Stimulated activated memory B cell treated with anti-CD40 and anti-IgM and Interleukin-4, amounts not matched to agents 10 μg/mL and 1 μg/mL and 100 μg/mL, for 72 hours (primary cell): ENCODE results near the gene SUB1.

ENCODE experiments used
- ATAC-seq: fragments of 150-1000 bp; cut with Tn5 transposase; 2 replicates; pipeline ENCODE4 v1.10.0; 2021
- H3K27ac Mint-ChIP-seq: one replicate; pipeline ENCODE4 v1.8.0; 2022; ENCODE audit warnings: mild to moderate bottlenecking, mixed read lengths
- H3K27me3 Mint-ChIP-seq: one replicate; pipeline ENCODE4 v1.8.0; 2022; ENCODE audit warnings: mixed read lengths
- H3K36me3 Mint-ChIP-seq: one replicate; pipeline ENCODE4 v1.8.0; 2022; ENCODE audit warnings: mixed read lengths
- H3K4me1 Mint-ChIP-seq: one replicate; pipeline ENCODE4 v1.8.0; 2022; ENCODE audit warnings: mixed read lengths
- H3K4me3 Mint-ChIP-seq: one replicate; pipeline ENCODE4 v1.8.0; 2022; ENCODE audit warnings: mild to moderate bottlenecking, moderate library complexity, mixed read lengths
- H3K9me3 Mint-ChIP-seq: one replicate; pipeline ENCODE4 v1.8.0; 2022; ENCODE audit warnings: mixed read lengths

Gene SUB1

GRCh38 chr5:32583582-32584232 is 1.6 kb upstream of the SUB1 start:
- Mint-ChIP-seq H3K9me3 (no peaks in the 10 kb centered on the region), H3K4me3 (peak overlapping the region; percentile 55), H3K27ac (peak overlapping the region; percentile 94), H3K36me3 (peaks cover 13% of the 10 kb centered on the region), H3K27me3 (no peaks in the 10 kb centered on the region), H3K4me1 (peaks cover 84% of the 10 kb centered on the region)
- peak; percentile 84 for ATAC-seq

GRCh38 chr5:32584646-32585045 is 711 bp upstream of the SUB1 start:
- H3K4me1 Mint-ChIP-seq = peaks cover 81% of the 10 kb centered on the region
- H3K27me3 Mint-ChIP-seq = no peaks in the 10 kb centered on the region
- ATAC-seq = no peak
- peaks cover 20% of the 10 kb centered on the region for H3K36me3 Mint-ChIP-seq
- no peaks in the 10 kb centered on the region for H3K9me3 Mint-ChIP-seq
- peak overlapping the region; percentile 94 for H3K27ac Mint-ChIP-seq
- H3K4me3 Mint-ChIP-seq = peak overlapping the region; percentile 85

DNA sequence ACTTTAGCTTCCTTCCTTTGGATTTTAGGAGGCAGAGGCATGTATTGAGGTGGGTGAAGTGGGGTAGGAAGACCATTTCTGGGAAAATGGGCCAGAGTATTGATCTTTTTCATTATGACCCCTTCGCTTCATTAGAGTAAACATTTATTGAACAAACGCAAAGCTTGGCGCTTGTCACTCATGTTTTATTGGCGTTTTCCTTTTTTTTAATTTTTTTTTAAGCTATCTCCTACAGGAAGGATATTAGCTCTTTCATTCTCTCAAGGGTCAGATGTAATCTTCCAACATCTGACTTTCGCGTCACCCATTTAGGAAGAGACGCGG is 273 bp upstream of the SUB1 start:
- Mint-ChIP-seq H3K4me3 (peak overlapping the region; percentile 85), H3K9me3 (no peaks in the 10 kb centered on the region), H3K36me3 (peaks cover 21% of the 10 kb centered on the region), H3K27me3 (no peaks in the 10 kb centered on the region), H3K27ac (peak overlapping the region; percentile 94), H3K4me1 (peaks cover 79% of the 10 kb centered on the region)
- no peak for ATAC-seq

- Mint-ChIP-seq H3K27me3 (no peaks in the 10 kb centered on the region), H3K27ac (peak overlapping the region; percentile 94), H3K4me3 (peak overlapping the region; percentile 85), H3K4me1 (peaks cover 67% of the 10 kb centered on the region), H3K9me3 (no peaks in the 10 kb centered on the region), H3K36me3 (peaks cover 21% of the 10 kb centered on the region)
- ATAC-seq = no peak
These were observed 881 bp downstream of the SUB1 start for GRCh38 chr5:32586276-32586599.

GRCh38 chr5:32587067-32587551 is 1.8 kb downstream of the SUB1 start:
- no peaks in the 10 kb centered on the region for H3K9me3 Mint-ChIP-seq
- no peaks in the 10 kb centered on the region for H3K27me3 Mint-ChIP-seq
- H3K27ac Mint-ChIP-seq = peak overlapping the region; percentile 94
- H3K4me1 Mint-ChIP-seq = peaks cover 62% of the 10 kb centered on the region
- peaks cover 25% of the 10 kb centered on the region for H3K36me3 Mint-ChIP-seq
- H3K4me3 Mint-ChIP-seq = peak overlapping the region; percentile 85
- no peak for ATAC-seq

DNA sequence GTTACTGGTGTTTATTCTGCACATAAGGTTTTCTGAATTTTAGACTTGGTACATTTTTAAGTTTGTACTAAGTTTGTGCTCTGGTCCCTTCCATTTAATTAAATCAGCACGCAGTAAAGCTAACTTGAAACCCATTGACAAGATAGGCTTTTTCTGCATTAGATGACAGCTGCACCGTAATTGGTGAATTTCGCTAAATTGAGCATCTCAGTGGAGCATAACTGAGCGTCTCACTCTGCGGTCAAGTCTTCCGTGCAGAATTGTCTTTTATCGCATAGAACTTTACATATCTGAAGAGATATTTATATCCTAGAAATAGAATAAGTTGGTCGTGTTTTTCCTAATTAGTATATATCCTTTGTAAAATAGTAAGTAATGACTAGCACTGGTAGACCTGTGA is 4.1 kb downstream of the SUB1 start:
- Mint-ChIP-seq H3K36me3 (peaks cover 41% of the 10 kb centered on the region), H3K27ac (peak overlapping the region; percentile 53), H3K27me3 (no peaks in the 10 kb centered on the region), H3K4me3 (no peak overlapping the region), H3K4me1 (peaks cover 49% of the 10 kb centered on the region), H3K9me3 (no peaks in the 10 kb centered on the region)
- ATAC-seq = no peak

GRCh38 chr5:32589942-32590869 is 4.8 kb downstream of the SUB1 start:
- ATAC-seq = no peak
- H3K27me3 Mint-ChIP-seq = no peaks in the 10 kb centered on the region
- peaks cover 40% of the 10 kb centered on the region for H3K36me3 Mint-ChIP-seq
- peaks cover 41% of the 10 kb centered on the region for H3K4me1 Mint-ChIP-seq
- H3K9me3 Mint-ChIP-seq = no peaks in the 10 kb centered on the region
- no peak overlapping the region for H3K4me3 Mint-ChIP-seq
- no peak overlapping the region for H3K27ac Mint-ChIP-seq

DNA sequence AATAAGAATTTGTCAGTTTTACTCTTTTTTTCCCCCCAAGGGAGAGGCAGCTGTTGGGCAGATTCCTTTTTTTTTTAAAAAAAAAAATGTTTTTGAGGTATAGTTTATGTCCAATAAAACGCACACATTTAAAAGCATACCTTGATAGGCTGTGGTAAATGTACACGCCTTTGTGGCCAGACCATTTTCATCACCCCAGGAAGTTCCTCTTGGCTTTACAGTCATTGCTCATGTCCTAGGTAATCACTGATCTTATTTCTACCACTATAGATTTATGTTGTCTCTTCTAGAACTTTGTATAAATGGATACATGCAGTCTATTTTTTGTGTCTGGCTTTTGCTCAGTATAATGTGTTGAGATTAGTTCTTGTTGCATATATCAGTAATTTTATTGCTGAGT is 9.8 kb downstream of the SUB1 start:
- no peak for ATAC-seq
- Mint-ChIP-seq H3K27ac (peak overlapping the region; percentile 40), H3K4me1 (peaks cover 37% of the 10 kb centered on the region), H3K9me3 (no peaks in the 10 kb centered on the region), H3K4me3 (no peak overlapping the region), H3K27me3 (no peaks in the 10 kb centered on the region), H3K36me3 (peaks cover 64% of the 10 kb centered on the region)

- Mint-ChIP-seq H3K27me3 (no peaks in the 10 kb centered on the region), H3K36me3 (peaks cover 76% of the 10 kb centered on the region), H3K27ac (no peak overlapping the region), H3K9me3 (no peaks in the 10 kb centered on the region), H3K4me1 (peaks cover 43% of the 10 kb centered on the region), H3K4me3 (no peak overlapping the region)
- ATAC-seq = no peak
These were observed 11.8 kb downstream of the SUB1 start for GRCh38 chr5:32597041-32597629.

DNA sequence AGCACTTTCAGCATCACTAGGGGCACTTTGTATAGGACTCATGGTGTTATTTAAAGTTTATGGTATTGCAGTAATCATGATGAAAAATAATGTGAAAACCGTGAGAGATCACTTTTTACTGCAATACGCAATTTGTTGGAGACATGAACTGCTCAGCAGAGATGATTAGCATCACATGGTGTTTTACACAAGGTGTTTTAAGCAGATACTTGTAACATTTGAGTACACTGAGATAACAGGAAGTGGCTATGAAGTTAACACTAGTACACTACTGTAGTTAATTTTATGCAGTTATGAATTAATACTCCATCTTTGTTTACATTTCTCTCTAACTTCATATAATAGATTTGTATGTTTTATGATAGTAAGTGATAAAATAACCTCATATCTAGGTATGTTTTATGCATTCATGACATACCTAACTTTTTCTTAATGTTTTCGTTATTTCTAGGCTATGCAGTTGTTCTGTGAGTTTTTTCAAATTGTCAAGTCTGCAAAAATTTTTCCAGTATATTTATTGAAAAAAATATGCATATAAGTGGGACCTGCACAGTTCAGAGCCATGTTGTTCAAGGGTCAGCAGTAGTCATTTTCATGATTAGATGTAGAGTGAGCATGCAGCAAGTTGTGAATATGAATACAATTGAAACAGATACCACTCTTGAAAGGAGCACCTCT is 13.0 kb downstream of the SUB1 start:
- ATAC-seq = no peak
- H3K4me1 Mint-ChIP-seq = peaks cover 33% of the 10 kb centered on the region
- no peak overlapping the region for H3K4me3 Mint-ChIP-seq
- no peaks in the 10 kb centered on the region for H3K27me3 Mint-ChIP-seq
- no peak overlapping the region for H3K27ac Mint-ChIP-seq
- H3K36me3 Mint-ChIP-seq = peaks cover 65% of the 10 kb centered on the region
- no peaks in the 10 kb centered on the region for H3K9me3 Mint-ChIP-seq

- Mint-ChIP-seq H3K36me3 (peaks cover 63% of the 10 kb centered on the region), H3K27me3 (no peaks in the 10 kb centered on the region), H3K4me3 (no peak overlapping the region), H3K9me3 (no peaks in the 10 kb centered on the region), H3K4me1 (peaks cover 33% of the 10 kb centered on the region), H3K27ac (no peak overlapping the region)
- no peak for ATAC-seq
These were observed 13.7 kb downstream of the SUB1 start for GRCh38 chr5:32598997-32599549.

DNA sequence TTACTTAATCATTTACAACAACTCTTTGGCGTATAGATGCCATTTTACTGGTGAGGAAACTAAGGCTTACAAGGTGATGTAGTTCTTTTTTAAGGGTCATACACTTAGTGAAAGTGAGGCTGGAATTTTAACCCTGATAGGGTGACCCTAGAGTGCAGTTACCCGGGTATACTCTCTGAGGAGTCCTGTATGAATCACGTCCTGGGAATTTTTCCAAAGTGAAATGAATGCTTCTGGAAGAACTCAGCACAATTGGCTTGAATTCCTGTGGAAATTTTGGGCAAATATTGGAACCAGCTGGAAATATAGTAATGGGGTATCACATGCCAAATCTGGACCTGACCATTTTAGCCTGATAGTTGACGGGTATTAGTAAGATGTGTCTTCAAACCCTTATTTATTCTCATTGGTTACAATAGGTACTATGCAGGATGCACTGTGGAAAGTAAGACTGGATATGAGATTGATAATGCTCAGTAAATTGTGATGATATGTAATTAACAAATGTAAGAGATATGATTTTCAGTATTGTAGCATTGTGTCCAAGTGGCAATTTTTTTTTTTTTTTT is 14.8 kb downstream of the SUB1 start:
- Mint-ChIP-seq H3K4me3 (no peak overlapping the region), H3K36me3 (peaks cover 67% of the 10 kb centered on the region), H3K27ac (no peak overlapping the region), H3K9me3 (no peaks in the 10 kb centered on the region), H3K27me3 (no peaks in the 10 kb centered on the region), H3K4me1 (peaks cover 33% of the 10 kb centered on the region)
- no peak for ATAC-seq

DNA sequence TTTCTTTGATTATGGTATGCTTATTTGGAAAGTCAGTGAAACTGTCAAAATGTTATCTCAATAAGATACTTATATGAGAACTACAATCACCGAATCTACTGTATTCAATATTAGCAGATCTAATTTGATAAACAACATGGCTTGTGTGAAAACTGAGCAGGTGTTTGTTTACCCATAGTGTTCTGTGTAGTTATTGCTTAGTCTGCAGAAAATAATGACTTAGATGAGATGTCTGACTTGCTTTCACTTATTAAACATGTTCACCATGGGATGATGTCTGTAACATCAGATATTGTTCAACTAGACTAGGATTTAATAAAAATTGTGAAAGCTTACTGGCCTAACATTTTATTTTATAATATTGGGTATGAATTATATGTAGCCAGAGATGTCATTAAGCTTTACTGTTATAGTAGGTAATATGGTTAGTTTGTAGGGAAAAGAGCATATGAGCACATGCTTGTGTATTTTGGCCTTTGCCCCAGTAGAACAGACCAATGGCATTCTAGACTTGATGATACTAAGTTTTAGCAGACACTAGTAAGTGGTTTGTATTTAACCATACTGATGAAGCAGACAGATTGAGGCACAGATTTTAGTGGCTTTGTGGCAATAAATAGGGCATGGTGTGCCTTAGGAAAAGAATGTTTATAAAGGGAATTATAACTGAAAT is 16.4 kb downstream of the SUB1 start:
- Mint-ChIP-seq H3K4me3 (no peak overlapping the region), H3K27ac (peak overlapping the region; percentile 46), H3K4me1 (peaks cover 18% of the 10 kb centered on the region), H3K36me3 (peaks cover 52% of the 10 kb centered on the region), H3K9me3 (no peaks in the 10 kb centered on the region), H3K27me3 (no peaks in the 10 kb centered on the region)
- ATAC-seq = no peak

DNA sequence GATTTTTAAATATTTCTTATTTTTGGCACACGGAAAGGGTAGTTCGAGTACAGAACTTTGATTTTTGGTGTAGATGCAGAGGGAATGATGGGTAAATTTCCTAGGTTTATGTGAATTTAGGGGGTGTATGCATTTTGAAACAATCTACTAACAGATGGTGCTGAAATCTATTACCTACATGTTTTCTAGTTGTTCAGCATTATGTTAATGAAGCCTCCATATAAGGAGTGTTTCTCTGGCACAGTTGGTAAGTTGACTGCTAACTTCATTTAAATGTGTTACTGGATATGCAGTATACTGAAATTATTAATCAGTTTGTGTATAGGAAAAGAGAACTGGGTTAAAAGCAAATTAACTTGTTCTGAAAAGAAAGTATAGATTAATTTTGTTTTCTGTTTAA is 17.5 kb downstream of the SUB1 start:
- H3K4me3 Mint-ChIP-seq = no peak overlapping the region
- H3K4me1 Mint-ChIP-seq = peaks cover 10% of the 10 kb centered on the region
- H3K27ac Mint-ChIP-seq = no peak overlapping the region
- ATAC-seq = no peak
- H3K9me3 Mint-ChIP-seq = no peaks in the 10 kb centered on the region
- H3K27me3 Mint-ChIP-seq = no peaks in the 10 kb centered on the region
- peaks cover 53% of the 10 kb centered on the region for H3K36me3 Mint-ChIP-seq
